Head of caudate nucleus (tissue), 42 donors: Measurements from ENCODE around the gene CD27.
"Not testable (repeated sequence)": the region's sequence is repeated elsewhere in the genome, so short reads cannot be mapped to it uniquely, and the experiment has no call there.

Experiments
- DNase-seq, 42 donors: peaks; one replicate each; pipeline versions ENCODE4 v3.0.0 to v3.0.0-alpha.2; 2020 to 2021; ENCODE audit warnings: mixed read lengths in 7 of 42
- intact Hi-C: fragments of 100-400 bp; cut with DNase I; formaldehyde crosslinking; loops from one replicate; pipeline ENCODE4 v1.15.0; 2022

Gene CD27

DNA sequence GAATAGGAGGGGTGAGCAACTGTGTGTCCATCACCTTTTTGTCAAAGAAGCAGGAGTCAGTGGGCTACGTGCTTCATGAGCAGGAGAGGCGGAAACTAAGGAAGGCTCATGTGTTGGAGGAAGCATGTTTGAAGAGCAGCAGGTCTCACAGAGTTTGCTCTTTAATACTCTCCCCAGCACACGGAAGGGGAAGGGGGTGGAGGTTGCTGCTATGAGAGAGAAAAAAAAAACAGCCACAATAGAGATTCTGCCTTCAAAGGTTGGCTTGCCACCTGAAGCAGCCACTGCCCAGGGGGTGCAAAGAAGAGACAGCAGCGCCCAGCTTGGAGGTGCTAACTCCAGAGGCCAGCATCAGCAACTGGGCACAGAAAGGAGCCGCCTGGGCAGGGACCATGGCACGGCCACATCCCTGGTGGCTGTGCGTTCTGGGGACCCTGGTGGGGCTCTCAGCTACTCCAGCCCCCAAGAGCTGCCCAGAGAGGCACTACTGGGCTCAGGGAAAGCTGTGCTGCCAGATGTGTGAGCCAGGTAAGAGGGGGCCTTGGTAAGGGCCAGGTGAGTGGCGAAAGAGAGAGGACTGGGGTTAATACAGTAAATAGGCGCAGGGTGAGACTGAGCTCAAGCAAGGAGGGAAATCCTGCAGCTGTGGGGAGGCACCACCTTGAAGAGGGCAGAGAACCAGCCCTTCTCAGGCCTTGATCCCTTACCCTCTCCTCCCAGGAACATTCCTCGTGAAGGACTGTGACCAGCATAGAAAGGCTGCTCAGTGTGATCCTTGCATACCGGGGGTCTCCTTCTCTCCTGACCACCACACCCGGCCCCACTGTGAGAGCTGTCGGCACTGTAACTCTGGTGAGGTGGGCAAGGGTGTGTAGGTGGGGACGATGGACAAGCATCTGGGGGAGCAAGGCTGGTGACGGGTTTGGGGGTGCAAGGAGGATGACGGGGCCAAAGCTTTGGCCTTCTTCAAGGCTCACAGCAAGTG is at the start of gene CD27:
Gene CD27, plus strand, starts transcription at position 252 of the 985 bp plus-strand sequence. Its CDS starts 141 bp downstream, at position 393.
- peak in 2 of 42 donors; percentile 7 to 22 for DNase-seq
- intact Hi-C loops: no loop called here

DNA sequence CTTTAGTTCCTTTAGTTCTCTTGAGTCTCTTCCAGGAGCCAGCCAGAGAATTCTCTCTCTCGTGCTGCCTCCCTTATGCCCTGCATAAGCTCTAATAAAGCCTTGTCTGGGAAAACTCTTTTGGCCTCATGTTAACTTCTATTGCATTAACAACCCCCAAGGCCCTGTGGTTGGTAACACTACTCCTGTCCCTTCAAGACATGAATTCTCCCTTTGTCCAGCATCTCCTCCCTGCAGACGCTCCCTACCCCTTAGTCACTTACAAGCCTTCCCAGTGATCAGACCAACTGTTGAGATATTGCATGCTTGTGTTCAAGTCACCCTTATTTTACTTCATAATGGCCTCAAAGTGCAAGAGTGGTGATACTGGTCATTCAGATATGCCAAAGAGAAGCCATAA is 48.7 kb upstream of the CD27 start:
- intact Hi-C loops: no loop called here

DNA sequence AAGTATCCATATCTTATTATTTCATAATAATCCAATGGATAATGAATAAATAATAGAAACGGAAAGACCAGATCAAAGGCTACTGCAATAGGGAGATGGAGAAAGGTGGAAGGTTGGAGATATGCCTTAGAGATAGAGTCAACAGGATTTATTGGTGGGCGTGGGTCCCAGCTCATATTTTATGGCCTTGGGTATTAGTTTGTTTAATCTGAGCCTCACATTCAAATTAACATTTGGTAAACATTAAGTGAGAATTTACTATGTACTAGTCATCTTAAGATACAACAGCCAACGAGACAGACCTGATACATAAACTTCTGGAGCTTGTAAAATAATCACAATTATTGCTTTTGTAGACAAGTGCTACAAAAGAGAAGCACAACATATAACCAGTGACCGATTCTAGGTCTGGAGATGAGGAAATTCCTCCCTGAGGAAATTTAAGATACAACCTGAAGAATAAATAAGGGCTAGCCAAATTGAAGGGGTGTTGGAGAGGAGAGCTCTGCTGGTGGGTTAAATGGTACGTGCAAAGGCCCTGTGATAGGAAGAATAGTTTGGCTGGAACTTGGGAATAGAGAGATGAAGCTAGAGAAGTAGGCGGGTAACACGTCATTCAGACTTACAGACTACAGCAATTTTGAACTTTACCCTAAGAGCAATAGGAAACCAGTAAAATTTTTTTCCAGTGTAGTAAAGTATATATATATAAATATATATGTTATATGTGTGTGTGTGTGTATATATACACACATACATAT is 44.7 kb upstream of the CD27 start:
- intact Hi-C loops: no loop called here
- DNase-seq: no peak

More for the DNA sequence above, 48.7 kb upstream of the CD27 start:
- no peak for DNase-seq

DNA sequence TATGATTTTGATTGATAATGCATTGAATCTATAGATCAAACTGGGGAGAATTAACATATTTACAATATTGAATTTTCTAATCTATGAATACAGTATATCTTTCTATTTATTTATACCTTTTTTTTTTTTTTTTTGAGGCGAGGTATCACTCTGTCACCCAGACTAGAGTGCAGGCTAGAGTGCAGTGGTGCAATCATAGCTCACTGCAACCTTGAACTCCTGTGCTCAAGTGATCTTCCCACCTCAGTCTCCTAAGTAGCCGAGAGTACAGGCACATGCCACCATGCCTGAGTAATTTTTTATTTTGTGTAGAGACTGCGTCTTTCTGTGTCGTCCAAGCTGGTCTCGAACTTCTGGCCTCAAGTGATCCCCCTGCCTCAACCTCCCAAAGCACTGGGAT is 40.4 kb upstream of the CD27 start:
- no peak for DNase-seq
- intact Hi-C loops: no loop called here

DNA sequence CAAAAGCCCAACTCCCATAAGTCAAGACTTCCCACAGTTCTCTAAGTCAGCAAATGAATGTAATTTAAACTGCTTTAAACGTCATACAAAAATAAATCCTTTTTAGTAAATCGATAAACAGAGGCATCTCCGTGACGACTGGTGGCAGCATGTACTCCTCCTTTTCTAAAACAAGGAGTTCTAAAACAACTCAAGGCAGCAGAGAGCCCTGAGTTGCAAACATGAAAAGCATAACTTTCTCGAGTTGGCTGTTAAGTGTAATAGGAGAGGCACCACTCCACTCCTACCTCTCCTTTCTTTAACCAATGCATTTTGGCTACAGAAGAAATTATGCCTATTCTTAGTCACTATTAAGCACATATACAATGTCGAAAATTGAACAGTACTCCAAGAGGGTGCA is 38.8 kb upstream of the CD27 start:
- intact Hi-C loops: no loop called here

DNA sequence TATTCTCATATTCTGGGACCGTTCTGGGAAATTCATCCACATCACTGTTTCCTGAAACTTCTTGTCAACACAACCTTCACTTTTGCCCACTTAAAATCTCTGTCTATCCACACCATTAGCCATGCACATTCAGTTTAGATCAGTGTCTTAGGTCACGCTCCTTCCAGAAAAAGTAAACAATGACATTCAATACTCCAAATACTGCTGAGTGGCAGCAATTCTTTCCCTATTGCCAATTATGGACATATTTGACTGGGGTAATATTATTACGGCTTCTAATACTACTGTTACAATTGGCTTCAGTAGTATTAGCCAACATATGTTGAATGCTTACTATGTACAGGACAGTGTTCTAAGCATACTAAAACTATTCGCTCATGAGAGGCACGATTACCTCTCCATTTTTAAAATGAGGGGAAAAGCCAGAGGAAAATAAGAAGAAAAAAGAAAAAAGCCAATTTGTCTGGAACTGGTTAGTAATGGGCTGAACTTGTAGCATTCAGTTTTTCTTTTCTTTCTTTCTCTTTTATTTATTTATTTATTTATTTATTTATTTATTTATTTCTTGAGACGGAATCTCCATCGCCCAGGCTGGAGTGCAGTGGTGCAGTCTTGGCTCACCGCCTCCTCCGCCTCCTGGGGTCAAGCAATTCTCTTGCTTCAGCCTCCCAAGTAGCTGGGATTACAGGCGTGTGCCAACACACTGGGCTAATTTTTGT is 37.4 kb upstream of the CD27 start:
- no peak for DNase-seq

More for the DNA sequence above, 38.8 kb upstream of the CD27 start:
- DNase-seq: no peak

DNA sequence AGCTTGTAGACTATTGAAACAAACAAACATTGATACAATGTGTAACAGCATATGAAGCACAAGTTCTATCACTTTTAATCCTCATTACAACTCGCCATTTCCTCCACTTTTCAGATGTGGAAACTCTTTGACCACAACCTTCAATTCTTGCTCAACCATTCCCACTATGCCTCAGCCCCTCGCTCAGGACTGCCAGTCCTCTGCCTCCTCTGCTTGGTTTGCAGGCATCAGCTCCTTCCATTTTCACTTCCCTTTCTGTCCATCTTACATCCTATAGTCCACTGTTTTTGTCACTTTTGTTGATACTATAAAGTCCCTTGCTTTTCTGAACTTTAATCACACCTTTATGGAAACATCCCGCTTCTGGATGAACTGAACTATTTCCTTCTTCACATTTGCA is 28.2 kb upstream of the CD27 start:
- intact Hi-C loops: no loop called here
- peak in 7 of 42 donors; percentile 16 to 54 (median 29) for DNase-seq

More for the DNA sequence above, 37.4 kb upstream of the CD27 start:
- intact Hi-C loops: no loop called here

DNA sequence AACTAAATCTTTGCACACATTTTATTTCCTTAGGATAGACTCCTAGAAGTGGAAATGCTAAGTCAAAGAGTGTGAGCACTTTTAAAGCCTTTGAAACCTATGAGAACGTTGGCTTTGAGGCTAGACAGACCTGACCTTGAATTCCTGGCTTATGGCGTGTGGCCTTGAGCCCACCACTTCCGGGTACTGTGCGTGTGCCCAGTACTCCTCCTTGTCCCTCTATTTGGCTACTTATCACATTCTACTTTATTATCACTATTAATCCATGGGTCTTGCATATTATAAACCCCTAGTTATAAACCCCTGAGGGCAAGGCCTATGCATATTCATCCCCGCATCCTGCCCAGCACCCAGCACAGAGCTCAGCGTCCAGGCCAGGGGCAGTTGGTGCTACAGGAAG is 26.0 kb upstream of the CD27 start:
- intact Hi-C loops: no loop called here
- no peak for DNase-seq

DNA sequence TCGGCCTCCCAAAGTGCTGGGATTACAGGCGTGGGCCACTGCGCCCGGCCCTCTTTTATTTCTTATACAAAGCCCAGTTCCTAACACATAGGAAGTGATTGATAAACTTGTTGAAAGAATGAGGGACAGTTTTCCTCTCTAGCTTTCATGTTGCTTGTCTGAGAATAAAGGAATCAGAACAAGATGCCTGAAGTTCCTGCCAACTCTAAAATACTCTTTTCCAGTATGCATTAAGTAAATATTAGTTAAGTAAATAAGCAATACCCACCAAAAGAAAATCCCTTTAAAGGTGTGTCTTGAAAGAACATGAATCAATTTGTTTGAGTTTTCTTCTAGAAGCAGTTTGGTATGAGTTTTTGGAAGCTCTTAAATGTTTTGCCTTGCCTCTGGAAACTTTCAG is 24.4 kb upstream of the CD27 start:
- DNase-seq: no peak
- intact Hi-C loops: loop anchor here (5.0 kb wide), 2 partner anchors 47 to 117 kb away; no protein-coding TSS in a partner anchor

DNA sequence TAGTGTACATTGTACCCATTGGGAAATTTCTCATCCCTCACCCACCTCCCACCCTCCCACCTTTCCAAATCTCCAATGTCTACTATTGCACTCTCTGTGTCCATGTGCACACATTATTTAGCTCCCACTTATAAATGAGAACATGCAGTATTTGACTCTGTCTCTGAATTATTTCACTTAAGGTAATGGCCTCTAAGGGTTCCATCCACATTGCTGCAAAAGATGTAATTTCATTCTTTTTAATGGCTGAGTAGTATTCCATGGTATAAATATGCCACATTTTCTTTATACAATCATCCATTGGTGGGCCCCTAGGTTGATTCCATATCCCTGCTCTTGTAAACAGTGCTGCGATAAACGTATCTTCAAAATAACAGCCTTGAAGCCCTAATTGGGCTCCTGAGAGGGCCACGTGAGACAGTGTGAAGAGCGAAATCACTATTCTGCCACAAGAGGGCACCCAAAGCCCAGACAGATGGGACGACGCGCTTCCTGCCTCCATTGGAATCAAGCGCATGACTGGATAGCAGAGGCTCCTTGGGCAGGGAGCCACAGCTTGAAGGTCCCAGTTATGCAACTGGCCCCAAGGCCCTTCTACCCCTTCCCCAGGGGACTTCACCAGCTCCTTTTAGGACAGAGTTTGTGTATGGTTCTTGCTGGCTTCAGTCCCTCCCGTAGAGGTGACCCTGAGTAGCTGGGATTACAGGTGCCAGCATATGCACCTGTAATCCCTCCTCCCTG is 21.3 kb upstream of the CD27 start:
- intact Hi-C loops: loop anchor here (5.0 kb wide), 2 partner anchors 44 to 114 kb away; no protein-coding TSS in a partner anchor
- DNase-seq: peak; percentile 56 to 92 (median 83)

DNA sequence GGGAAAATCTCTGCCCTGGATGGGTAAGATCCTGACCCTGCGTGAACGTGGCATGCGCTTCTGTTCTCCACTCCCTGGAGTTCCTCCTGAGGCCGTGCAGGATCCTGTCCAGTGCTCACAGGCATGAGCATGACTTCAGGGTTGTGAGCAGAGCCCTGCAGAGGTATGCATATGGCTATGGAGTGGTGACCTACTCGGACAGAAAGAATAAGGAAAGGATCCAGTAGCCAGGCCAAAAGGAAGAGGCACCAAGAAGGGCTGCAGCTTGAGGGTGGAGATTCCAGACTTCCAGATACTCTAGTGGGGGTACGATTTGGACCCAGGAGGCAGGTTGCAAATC is 20.8 kb upstream of the CD27 start:
- no peak for DNase-seq
- intact Hi-C loops: loop anchor here (5.0 kb wide), 2 partner anchors 43 to 113 kb away; no protein-coding TSS in a partner anchor

DNA sequence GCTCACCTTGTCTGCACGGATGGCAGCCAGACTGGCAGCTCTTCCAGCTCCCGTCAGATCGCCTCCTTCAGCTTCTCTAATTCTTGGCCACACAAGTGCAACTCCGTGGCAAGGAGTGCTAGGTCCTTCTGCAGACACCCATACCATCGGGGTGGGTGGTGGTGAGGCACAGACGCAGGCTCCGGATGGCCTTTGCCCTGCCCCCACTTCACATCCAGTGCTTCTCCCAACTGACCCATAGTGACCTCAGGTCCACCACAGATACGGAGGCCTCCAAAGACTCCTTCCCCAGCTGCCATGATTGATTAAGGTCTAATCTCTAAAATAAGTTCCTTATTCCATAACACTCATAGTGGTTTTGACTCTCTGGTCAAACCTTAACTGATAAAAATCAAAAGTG is 19.9 kb upstream of the CD27 start:
- peak in 2 of 42 donors; percentile 11 to 23 for DNase-seq
- intact Hi-C loops: loop anchor here (5.0 kb wide), 2 partner anchors 42 to 112 kb away; no protein-coding TSS in a partner anchor

DNA sequence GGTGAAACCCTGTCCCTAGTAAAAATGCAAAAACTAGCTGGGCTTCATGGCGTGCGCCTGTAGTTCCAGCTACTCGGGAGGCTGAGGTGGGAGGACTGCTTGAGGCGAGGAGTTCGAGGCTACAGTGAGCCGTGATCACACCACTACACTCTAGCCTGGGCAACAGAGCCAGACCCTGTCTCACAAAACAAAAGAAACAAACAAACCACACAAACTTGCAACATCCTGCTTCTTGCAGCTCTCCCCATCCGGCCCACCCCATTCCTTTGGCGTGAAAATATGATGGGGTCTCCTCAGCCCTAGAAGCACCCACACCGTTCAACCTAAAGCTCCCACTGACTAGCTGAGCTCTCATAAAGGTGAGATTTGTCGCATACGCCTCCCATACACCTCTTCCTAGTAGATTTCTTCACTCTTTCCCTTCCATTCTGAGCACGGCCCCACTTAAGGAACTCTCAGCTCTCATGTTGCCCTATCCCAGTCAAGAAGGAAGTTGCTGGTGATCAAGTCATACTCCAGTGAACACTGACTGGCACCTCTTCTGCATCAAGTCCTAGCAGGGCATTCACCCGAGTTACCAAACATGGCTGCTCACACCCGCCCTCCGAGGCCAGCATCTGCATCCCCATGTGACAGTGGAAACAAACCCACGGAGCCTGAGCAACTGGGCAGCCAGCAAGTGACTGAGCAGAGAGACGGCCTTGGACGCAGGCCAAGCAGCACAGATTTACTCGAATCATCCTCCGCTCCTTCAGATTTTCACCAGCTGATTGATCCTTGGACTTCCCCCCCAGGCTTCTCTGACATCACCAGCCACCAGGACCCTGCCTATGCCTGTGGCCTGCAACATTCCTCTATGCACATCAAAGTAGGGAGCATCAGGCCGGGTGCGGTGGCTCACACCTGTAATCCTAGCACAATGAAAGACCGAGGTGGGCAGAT is 18.9 kb upstream of the CD27 start:
- intact Hi-C loops: no loop called here
- DNase-seq: peak in 26 of 42 donors; percentile 14 to 70 (median 40)

DNA sequence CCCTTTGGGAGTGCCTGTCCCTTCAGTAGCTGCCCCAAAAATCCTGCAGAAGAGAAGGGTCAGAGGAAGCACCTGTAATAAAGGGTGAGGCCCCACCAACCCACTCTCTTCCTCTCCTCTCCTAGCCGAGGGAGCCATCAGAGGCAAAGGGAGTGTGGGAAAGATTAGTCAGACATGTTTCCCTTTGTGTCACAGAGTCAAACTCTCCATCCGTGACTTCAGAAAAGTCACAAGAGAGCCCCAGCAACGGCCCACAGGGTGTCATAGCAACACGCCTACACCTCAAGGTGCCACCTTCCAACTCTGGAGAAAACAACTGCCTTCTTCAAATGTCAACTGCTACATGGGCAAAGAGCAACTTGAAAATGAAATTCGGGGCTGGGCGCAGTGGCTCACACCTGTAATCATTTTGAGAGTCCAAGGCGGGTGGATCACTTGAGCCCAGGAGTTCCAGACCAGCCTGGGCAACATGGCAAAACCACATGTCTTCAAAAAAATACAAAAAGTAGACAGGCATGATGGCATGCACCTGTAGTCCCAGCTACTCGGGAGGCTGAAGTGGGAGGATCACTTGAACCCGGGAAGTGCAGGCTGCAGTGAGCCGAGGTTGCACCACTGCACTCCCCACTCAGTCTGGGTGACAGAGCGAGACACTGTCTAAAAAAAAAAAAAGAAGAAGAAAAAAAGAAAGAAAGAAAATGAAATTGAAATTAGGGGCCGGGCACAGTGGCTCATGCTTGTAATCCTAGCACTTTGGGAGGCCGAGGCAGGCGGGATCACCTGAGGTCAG is 17.7 kb upstream of the CD27 start:
- intact Hi-C loops: no loop called here
- peak; percentile 35 to 89 (median 66) for DNase-seq

DNA sequence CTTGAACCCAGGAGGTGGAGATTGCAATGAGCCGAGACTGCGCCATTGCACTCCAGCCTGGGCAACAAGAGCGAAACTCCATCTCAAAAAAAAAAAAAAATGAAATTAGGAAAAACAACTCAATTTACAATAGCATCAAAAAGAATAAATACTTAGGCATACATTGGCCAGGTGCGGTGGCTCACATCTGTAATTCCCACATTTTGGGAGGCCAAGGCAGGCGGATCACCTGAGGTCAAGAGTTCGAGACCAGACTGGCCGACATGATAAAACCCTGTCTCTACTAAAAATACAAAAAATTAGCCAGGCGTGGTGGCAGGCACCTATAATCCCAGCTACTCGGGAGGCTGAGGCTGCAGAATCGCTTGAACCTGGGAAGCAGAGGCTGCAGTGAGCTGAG is 17.0 kb upstream of the CD27 start:
- intact Hi-C loops: not testable (repeated sequence)

DNA sequence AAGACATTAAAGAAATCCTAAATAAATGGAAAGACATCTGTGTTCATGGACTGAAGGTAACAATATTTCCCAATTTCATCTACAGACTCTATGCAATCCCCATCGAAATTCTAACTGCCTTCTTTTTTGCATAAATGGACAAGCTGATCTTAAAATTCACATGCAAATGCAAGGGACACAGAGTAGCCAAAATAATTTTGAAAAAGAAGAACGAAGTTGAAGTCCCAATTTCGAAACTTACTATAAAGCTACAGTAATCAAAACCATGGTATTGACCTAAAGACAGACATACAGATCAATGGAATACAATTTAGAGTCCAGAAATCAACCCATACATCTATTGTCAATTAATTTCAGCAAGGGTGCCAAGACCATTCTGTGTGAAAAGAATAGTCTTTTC is 16.4 kb upstream of the CD27 start:
- intact Hi-C loops: no loop called here

More for the DNA sequence above, 17.0 kb upstream of the CD27 start:
- DNase-seq: peak in 1 of 42 donors; percentile 29

More for the DNA sequence above, 16.4 kb upstream of the CD27 start:
- no peak for DNase-seq
